Heart right ventricle (tissue), 16 donors: ENCODE results near the gene CEP20. TPM values are rescaled to one million over a fixed set of nuclear protein-coding genes. Genes with fewer than 3 reads are reported as not detected.

ENCODE experiments used
- ATAC-seq, 8 donors: fragments of 200-7000 bp; cut with Tn5 transposase; one replicate each; pipeline ENCODE4 v1.9.1; 2020; ENCODE audit warnings: mild to moderate bottlenecking in 8 of 8, moderate library complexity in 8 of 8, moderate number of reproducible peaks in 1 of 8
- DNase-seq, 2 donors: peaks; one replicate each; pipeline ENCODE4 v3.0.0-alpha.2; 2020
- H3K27ac ChIP-seq, 10 donors: fragments of 200-600 bp; sonication (generic) in 2 of 10; one replicate each; pipeline versions ENCODE4 v1.5.0 to v1.8.0; 2020 to 2022; ENCODE audit warnings: mild to moderate bottlenecking in 3 of 10
- H3K27me3 ChIP-seq, 7 donors: fragments of 200-600 bp; one replicate each; pipeline ENCODE4 v1.8.0; 2021 to 2022; ENCODE audit warnings: mild to moderate bottlenecking in 2 of 7
- H3K36me3 ChIP-seq, 9 donors: fragments of 200-600 bp; sonication (generic) in 1 of 9; one replicate each; pipeline versions ENCODE4 v1.5.0 to v1.8.0; 2020 to 2022; ENCODE audit warnings: mild to moderate bottlenecking in 2 of 9
- H3K4me1 ChIP-seq, 9 donors: fragments of 200-600 bp; sonication (generic) in 1 of 9; one replicate each; pipeline versions ENCODE4 v1.5.0 to v1.8.0; 2020 to 2022; ENCODE audit warnings: mild to moderate bottlenecking in 4 of 9
- H3K4me3 ChIP-seq, 10 donors: fragments of 200-600 bp; sonication (generic) in 2 of 10; one replicate each; pipeline versions ENCODE4 v1.5.0 to v1.8.0; 2020 to 2022; ENCODE audit warnings: mild to moderate bottlenecking in 7 of 10, moderate library complexity in 2 of 10
- H3K9me3 ChIP-seq, 11 donors: fragments of 200-600 bp in 10 of 11; sonication (generic) in 2 of 11; one replicate each; pipeline versions ENCODE4 v1.5.0 to v1.8.0; 2013 to 2022; ENCODE audit warnings: mild to moderate bottlenecking in 2 of 11, control low read depth in 1 of 11, moderate library complexity in 1 of 11
- WGBS, 2 donors: extraction: QIAGEN DNeasy Blood & Tissue Kit; methylation state at CpG; one replicate each; pipeline ENCODE4 v1.1.7; 2013; ENCODE audit warnings: inconsistent platforms in 1 of 2; 5-methylcytosine and 5-hydroxymethylcytosine counted together
- intact Hi-C, 10 donors: fragments of 100-400 bp; cut with DNase I; formaldehyde crosslinking; loops; one replicate each; pipeline versions ENCODE4 v1.11.1 to v1.14.2; 2022
- polyA plus RNA-seq, 2 donors: library from polyadenylated mRNA; stranded (reverse); fragments of 200-250 nt; gene quantifications; one replicate each; pipeline ENCODE4 v1.2.3, GENCODE V29; 2013
- total RNA-seq, 10 donors: library from RNA; stranded (reverse); fragmentation: NEBNext Ultra II Directional in 3 of 10; extraction: Animal tissue kit (Norgen Biotek cat#: 25700) in 3 of 10; gene quantifications; one replicate each; pipeline versions ENCODE4 v1.2.1 to v1.2.4, GENCODE V29; 2021 to 2023
- TF ChIP-seq, protein P1 (sequence below), 9 donors: fragments of 200-600 bp; sonication (generic) in 2 of 9; IDR thresholded peaks; one replicate each; pipeline versions ENCODE4 v1.5.0 to v1.8.0; 2021 to 2022; ENCODE audit warnings: antibody characterized with exemption in 9 of 9, mild to moderate bottlenecking in 5 of 9, moderate library complexity in 1 of 9
- donor health status: Arrhythmogenic right ventricular cardiomyopathy.
- donor health status: ischemic (EF 13 %, LVEDD 7.1; RV severe dilation, severe dysfunction).
- donor health status: healthy with polysubstance abuse.
- donor health status: DM: no; HTN: yes; CAD: no.
- donor health status: DM: no; HTN: no; CAD: no.
- donor health status: ischemic (EF 25% LVEDD 6.9; RV normal size, moderate dysfunction).
- donor health status: ischemic (EF 25% LVEDD 5.7; RV mildly dilated, moderate dysfunction).
- donor health status: healthy.
- donor health status: DM: yes; HTN: yes; CAD: no.
- donor health status: Ischemic cardiomyopathy.
- donor health status: ischemic (EF 35%, LVEDD 5.7; RV mildly dilated, moderate dysfunction).
- donor health status: nonischemic (EF 11% LVEDD 7.7; RV severe dilation, severe dysfunction).
- donor health status: DM: yes; HTN: yes; CAD: no.
- donor health status: PGD.
- donor health status: ischemic (EF 29% LVEDD 5.4; RV normal size, mild dysfunction).
- donor health status: nonischemic (EF 23%, LVEDD 6.1; RV moderate dilation, normal function).

Gene CEP20
- total and polyA plus RNA-seq, 12 donors = 14.8 to 42.6 (median 32.1) TPM

DNA sequence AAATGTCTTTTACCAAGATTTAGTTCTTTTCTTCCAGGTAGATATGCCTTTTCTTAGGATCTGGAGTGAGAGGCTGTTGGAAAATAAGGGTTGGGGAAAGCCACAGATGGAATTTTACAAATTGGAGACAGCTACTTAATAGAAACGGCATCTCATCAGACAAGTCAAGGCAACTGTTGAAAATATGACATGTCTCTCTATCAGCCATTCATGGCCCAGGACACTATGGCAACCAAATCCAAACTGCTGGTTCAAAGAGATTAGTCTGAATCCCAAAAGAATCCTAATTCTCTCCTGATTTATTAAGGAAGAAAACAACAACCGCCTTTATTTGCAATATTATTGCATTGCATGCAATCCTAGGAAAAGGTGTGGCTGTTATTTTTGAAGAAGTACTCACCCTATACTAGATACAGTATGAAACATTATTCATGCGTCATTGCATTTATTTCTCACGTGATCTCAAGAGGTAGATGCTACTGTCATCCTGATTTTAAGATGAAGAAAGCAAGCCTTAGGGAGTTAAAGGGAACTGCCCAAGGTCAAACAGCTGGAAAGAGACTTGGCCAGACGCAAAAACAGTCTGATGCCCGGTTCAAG lies 12.6 kb upstream of the CEP20 start:
- intact Hi-C loops = no loop called here
- no peak for ATAC-seq
- no peak for DNase-seq

DNA sequence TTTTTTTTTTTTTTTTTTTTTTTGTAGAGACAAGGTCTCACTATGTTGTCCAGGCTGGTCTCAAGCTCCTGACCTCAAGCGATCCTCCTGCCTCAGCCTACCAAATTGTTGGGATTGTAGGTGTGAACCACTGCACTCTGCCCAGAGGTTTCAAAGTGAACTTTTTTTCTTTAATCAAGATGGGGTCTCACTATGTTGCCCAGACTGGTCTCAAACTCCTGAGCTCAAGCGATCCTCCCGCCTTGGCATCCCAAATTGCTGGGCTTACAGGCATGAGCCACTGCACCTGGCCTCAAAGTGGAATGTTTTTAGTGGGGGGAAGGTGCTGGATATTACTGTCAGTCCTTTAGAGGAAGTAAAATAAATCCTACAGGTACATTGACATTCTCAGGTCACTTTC lies 12.0 kb upstream of the CEP20 start:
- DNase-seq (no peak), ATAC-seq (no peak)
- Histone ChIP-seq H3K27me3 (no peaks in the 10 kb centered on the region), H3K9me3 (no peaks in the 10 kb centered on the region), H3K36me3 (no peaks in the 10 kb centered on the region), H3K4me3 (no peak overlapping the region), H3K27ac (no peak overlapping the region), H3K4me1 (peaks cover 0 to 5% (median 0%) of the 10 kb centered on the region in 9 donors)
- TF ChIP-seq, protein P1, sequence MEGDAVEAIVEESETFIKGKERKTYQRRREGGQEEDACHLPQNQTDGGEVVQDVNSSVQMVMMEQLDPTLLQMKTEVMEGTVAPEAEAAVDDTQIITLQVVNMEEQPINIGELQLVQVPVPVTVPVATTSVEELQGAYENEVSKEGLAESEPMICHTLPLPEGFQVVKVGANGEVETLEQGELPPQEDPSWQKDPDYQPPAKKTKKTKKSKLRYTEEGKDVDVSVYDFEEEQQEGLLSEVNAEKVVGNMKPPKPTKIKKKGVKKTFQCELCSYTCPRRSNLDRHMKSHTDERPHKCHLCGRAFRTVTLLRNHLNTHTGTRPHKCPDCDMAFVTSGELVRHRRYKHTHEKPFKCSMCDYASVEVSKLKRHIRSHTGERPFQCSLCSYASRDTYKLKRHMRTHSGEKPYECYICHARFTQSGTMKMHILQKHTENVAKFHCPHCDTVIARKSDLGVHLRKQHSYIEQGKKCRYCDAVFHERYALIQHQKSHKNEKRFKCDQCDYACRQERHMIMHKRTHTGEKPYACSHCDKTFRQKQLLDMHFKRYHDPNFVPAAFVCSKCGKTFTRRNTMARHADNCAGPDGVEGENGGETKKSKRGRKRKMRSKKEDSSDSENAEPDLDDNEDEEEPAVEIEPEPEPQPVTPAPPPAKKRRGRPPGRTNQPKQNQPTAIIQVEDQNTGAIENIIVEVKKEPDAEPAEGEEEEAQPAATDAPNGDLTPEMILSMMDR (IDR thresholded peaks at IDR 0.05) = no peak
- intact Hi-C loops = no loop called here
- 91 to 98% methylated on average over 3 of the region's 3 CpGs for WGBS, 2 donors

More for the DNA sequence above, 12.6 kb upstream of the CEP20 start:
- 65 to 66% methylated on average over 6 of the region's 6 CpGs for WGBS, 2 donors
- no peaks in the 10 kb centered on the region for H3K36me3 ChIP-seq
- no peaks in the 10 kb centered on the region for H3K27me3 ChIP-seq
- peaks cover 0 to 5% (median 0%) of the 10 kb centered on the region in 9 donors for H3K4me1 ChIP-seq
- H3K9me3 ChIP-seq = peaks cover 0 to 3% (median 0%) of the 10 kb centered on the region in 11 donors
- TF ChIP-seq, protein P1 (IDR thresholded peaks at IDR 0.05) = no peak
- no peak overlapping the region for H3K27ac ChIP-seq
- H3K4me3 ChIP-seq = no peak overlapping the region

- WGBS, 2 donors = 61 to 62% methylated on average over 9 of the region's 9 CpGs
- peaks cover 0 to 5% (median 0%) of the 10 kb centered on the region in 9 donors for H3K4me1 ChIP-seq
These were observed 11.2 kb upstream of the CEP20 start for GRCh38 chr16:15899538-15900100.

GRCh38 chr16:15898654-15899053 lies 10.3 kb upstream of the CEP20 start:
- no peak overlapping the region for H3K27ac ChIP-seq
- intact Hi-C loops = loop anchor here in 1 of 10 donors (10.0 kb wide), 1 partner anchor 46 kb away; the partner anchor contains the start of gene ABCC1
- H3K27me3 ChIP-seq = no peaks in the 10 kb centered on the region
- WGBS, 2 donors = 88% methylated on average over 6 of the region's 6 CpGs
- H3K4me3 ChIP-seq = no peak overlapping the region
- TF ChIP-seq, protein P1 (IDR thresholded peaks at IDR 0.05) = no peak
- no peak for DNase-seq
- H3K36me3 ChIP-seq = no peaks in the 10 kb centered on the region
- peaks cover 0 to 5% (median 0%) of the 10 kb centered on the region in 9 donors for H3K4me1 ChIP-seq
- no peak for ATAC-seq
- no peaks in the 10 kb centered on the region for H3K9me3 ChIP-seq

More at GRCh38 chr16:15899538-15900100, 11.2 kb upstream of the CEP20 start:
- Histone ChIP-seq H3K27ac (no peak overlapping the region), H3K9me3 (no peaks in the 10 kb centered on the region), H3K27me3 (no peaks in the 10 kb centered on the region), H3K36me3 (no peaks in the 10 kb centered on the region), H3K4me3 (no peak overlapping the region)
- no peak for ATAC-seq
- TF ChIP-seq, protein P1 (IDR thresholded peaks at IDR 0.05) = no peak
- intact Hi-C loops = loop anchor here in 1 of 10 donors (10.0 kb wide), 1 partner anchor 45 kb away; the partner anchor contains the start of gene ABCC1
- no peak for DNase-seq
